Aorta (tissue), 5 donors: ENCODE data around the gene HEXA. TPM values are rescaled to one million over a fixed set of nuclear protein-coding genes. Genes with fewer than 3 reads are reported as not detected.
A peak's percentile ranks its signal among the peaks of the same experiment; 100 is the strongest.

Source experiments
- ATAC-seq: fragments of 200-7000 bp; cut with Tn5 transposase; one replicate; pipeline ENCODE4 v1.9.1; 2022; ENCODE audit warnings: moderate library complexity; ENCODE audit not compliant: low FRiP score
- DNase-seq, 2 donors: peaks; one replicate each; pipeline ENCODE4 v3.0.0-alpha.2; 2020
- H3K27ac ChIP-seq, 2 donors: one replicate each; pipeline ENCODE4 v1.5.1; 2013; ENCODE audit warnings: low read length in 2 of 2, mild to moderate bottlenecking in 2 of 2, moderate library complexity in 2 of 2, control low read depth in 1 of 2, inconsistent platforms in 1 of 2, low read depth in 1 of 2
- H3K27me3 ChIP-seq, 2 donors: one replicate each; pipeline ENCODE4 v1.6.1; 2013; ENCODE audit warnings: control low read depth in 1 of 2, low read length in 1 of 2, mild to moderate bottlenecking in 1 of 2, moderate library complexity in 1 of 2; ENCODE audit not compliant: insufficient read depth in 2 of 2, control insufficient read depth in 1 of 2
- H3K36me3 ChIP-seq, 2 donors: one replicate each; pipeline ENCODE4 v1.6.1; 2013; ENCODE audit warnings: control low read depth in 1 of 2, low read length in 1 of 2, mild to moderate bottlenecking in 1 of 2; ENCODE audit not compliant: insufficient read depth in 2 of 2, control insufficient read depth in 1 of 2
- H3K4me1 ChIP-seq, 2 donors: one replicate each; pipeline ENCODE4 v1.6.1; 2013; ENCODE audit warnings: low read length in 2 of 2, control low read depth in 1 of 2, mild to moderate bottlenecking in 1 of 2, moderate library complexity in 1 of 2; ENCODE audit not compliant: insufficient read depth in 2 of 2, control insufficient read depth in 1 of 2
- H3K4me3 ChIP-seq, 2 donors: one replicate each; pipeline ENCODE4 v1.5.1; 2013; ENCODE audit warnings: low read length in 2 of 2, control low read depth in 1 of 2, mild to moderate bottlenecking in 1 of 2
- H3K9me3 ChIP-seq: one replicate; pipeline ENCODE4 v1.6.1; 2013; ENCODE audit warnings: mild to moderate bottlenecking, low read length; ENCODE audit not compliant: control insufficient read depth
- WGBS, 2 donors: extraction: QIAGEN DNeasy Blood & Tissue Kit; methylation state at CpG; one replicate each; pipeline ENCODE4 v1.1.7; 2013; 5-methylcytosine and 5-hydroxymethylcytosine counted together
- intact Hi-C, 2 donors: fragments of 100-400 bp; cut with DNase I; formaldehyde crosslinking; loops; one replicate each; pipeline versions ENCODE4 v1.14.2 to v1.15.0; 2022
- polyA plus RNA-seq, 2 donors: library from polyadenylated mRNA; stranded (reverse); fragments of 200-250 nt; gene quantifications; one replicate each; pipeline ENCODE4 v1.2.3, GENCODE V29; 2013
- total RNA-seq, 2 donors: library from RNA; stranded (reverse); fragmentation: NEBNext Ultra II Directional; extraction: Animal tissue kit (Norgen Biotek cat#: 25700); gene quantifications; one replicate each; pipeline ENCODE4 v1.2.1, GENCODE V29; 2021
- donor health status: healthy with polysubstance abuse.
- donor health status: Bipolar disorder and iron deficiency.
- donor health status: DM: no; HTN: no; CAD: no.
- donor health status: DM: no; HTN: no; CAD: no.
- donor health status: DM: yes; HTN: yes; CAD: no.

HEXA gene
- total and polyA plus RNA-seq, 4 donors: 58.2 to 144 (median 98.8) TPM

DNA sequence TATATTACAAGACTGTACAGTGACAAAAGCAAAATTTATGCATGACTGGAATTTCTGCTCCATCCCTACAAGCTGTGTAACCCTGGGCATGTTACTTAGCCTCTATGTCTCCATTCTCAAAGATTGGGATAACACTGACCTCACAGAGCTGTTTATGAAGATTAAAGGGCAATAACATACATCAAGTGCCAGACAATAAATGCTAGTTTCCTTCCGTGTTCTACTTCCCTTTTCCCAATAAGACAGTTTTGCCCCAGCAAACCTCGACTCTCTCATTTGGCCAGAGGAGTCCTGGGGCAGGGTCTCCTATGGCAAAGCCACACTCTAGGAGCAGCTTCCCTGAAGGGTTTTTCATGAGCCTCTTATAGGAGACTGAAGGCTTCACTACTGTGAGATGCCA is 7.5 kb downstream of the HEXA start:
- H3K27ac ChIP-seq: no peak overlapping the region
- WGBS, 2 donors: 88 to 94% methylated on average over 2 of the region's 2 CpGs

DNA sequence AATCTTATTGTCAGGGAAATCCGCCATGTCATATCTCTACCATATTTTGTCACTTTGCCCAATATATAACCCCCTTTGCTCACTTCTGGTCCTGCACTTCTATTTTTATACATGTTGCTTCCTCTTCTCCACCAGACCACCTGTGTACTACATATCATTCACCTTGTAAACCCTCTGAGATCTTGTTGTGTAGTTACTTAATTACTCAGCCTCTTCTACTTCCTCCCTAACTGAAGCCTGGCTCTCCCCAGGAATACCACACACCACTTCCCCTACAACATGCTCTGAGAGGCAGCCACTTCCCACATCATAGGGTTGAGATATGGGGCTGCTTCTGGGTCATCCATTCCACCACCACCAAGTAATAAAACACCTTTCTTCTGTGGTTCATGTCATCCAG is 10.0 kb downstream of the HEXA start:
- Histone ChIP-seq H3K27me3 (no peaks in the 10 kb centered on the region), H3K36me3 (peaks cover 0 to 4% of the 10 kb centered on the region in 2 donors), H3K4me3 (no peak overlapping the region), H3K9me3 (no peaks in the 10 kb centered on the region), H3K27ac (no peak overlapping the region), H3K4me1 (no peaks in the 10 kb centered on the region)
- intact Hi-C loops: no loop called here
- WGBS, 2 donors: 96 to 97% methylated on average over 1 of the region's 1 CpG
- ATAC-seq: no peak
- DNase-seq: no peak

More for the DNA sequence above, 7.5 kb downstream of the HEXA start:
- Histone ChIP-seq H3K4me1 (peaks cover 0 to 1% of the 10 kb centered on the region in 2 donors), H3K9me3 (no peaks in the 10 kb centered on the region), H3K27me3 (no peaks in the 10 kb centered on the region), H3K4me3 (no peak overlapping the region), H3K36me3 (peaks cover 0 to 2% of the 10 kb centered on the region in 2 donors)
- intact Hi-C loops: no loop called here
- DNase-seq (no peak), ATAC-seq (no peak)

DNA sequence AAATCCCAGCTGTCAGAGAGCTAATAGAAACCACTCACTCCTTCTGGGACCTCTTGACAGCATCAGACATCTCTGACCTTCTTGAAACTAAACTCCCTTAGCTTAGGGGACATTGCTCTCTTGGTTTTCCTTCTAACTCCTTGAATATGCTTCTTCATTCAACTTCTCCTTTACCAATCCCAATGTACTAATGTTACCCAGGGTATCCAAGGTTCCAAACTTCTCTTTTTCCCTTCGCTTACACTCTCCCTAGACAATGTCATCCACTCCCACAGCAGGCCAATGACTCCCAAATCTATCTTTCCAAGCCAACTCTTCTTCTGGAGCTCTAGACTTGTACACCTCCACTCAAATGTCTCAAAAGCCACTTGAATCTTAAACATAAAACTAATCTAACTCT is 14.6 kb downstream of the HEXA start:
- Histone ChIP-seq H3K4me1 (no peaks in the 10 kb centered on the region), H3K9me3 (no peaks in the 10 kb centered on the region), H3K36me3 (peaks cover 3 to 4% of the 10 kb centered on the region in 2 donors), H3K4me3 (no peak overlapping the region), H3K27ac (no peak overlapping the region), H3K27me3 (no peaks in the 10 kb centered on the region)
- 94 to 97% methylated on average over 1 of the region's 1 CpG for WGBS, 2 donors
- ATAC-seq: no peak
- intact Hi-C loops: no loop called here
- no peak for DNase-seq

GRCh38 chr15:72358650-72359171 is 17.1 kb downstream of the HEXA start:
- intact Hi-C loops: no loop called here
- ATAC-seq: no peak
- Histone ChIP-seq H3K36me3 (peaks cover 6 to 8% of the 10 kb centered on the region in 2 donors), H3K27ac (no peak overlapping the region), H3K9me3 (no peaks in the 10 kb centered on the region), H3K27me3 (no peaks in the 10 kb centered on the region), H3K4me1 (no peaks in the 10 kb centered on the region), H3K4me3 (no peak overlapping the region)
- peak in 1 of 2 donors; percentile 68 for DNase-seq
- 62 to 63% methylated on average over 7 of the region's 7 CpGs for WGBS, 2 donors

GRCh38 chr15:72358121-72358520 is 17.7 kb downstream of the HEXA start:
- Histone ChIP-seq H3K27ac (no peak overlapping the region), H3K4me1 (no peaks in the 10 kb centered on the region), H3K4me3 (no peak overlapping the region), H3K36me3 (peaks cover 5 to 6% of the 10 kb centered on the region in 2 donors), H3K27me3 (no peaks in the 10 kb centered on the region), H3K9me3 (no peaks in the 10 kb centered on the region)
- no peak for DNase-seq
- intact Hi-C loops: no loop called here
- WGBS, 2 donors: 91% methylated on average over 3 of the region's 3 CpGs
- ATAC-seq: no peak

- intact Hi-C loops: no loop called here
- DNase-seq (no peak), ATAC-seq (no peak)
- H3K9me3 ChIP-seq: no peaks in the 10 kb centered on the region
- no peaks in the 10 kb centered on the region for H3K27me3 ChIP-seq
- peaks cover 6 to 10% of the 10 kb centered on the region in 2 donors for H3K36me3 ChIP-seq
- no peak overlapping the region for H3K4me3 ChIP-seq
- H3K4me1 ChIP-seq: no peaks in the 10 kb centered on the region
- no peak overlapping the region for H3K27ac ChIP-seq
- 96% methylated on average over 1 of the region's 1 CpG for WGBS, 2 donors
Observed at GRCh38 chr15:72354496-72354895, 21.3 kb downstream of the HEXA start.

DNA sequence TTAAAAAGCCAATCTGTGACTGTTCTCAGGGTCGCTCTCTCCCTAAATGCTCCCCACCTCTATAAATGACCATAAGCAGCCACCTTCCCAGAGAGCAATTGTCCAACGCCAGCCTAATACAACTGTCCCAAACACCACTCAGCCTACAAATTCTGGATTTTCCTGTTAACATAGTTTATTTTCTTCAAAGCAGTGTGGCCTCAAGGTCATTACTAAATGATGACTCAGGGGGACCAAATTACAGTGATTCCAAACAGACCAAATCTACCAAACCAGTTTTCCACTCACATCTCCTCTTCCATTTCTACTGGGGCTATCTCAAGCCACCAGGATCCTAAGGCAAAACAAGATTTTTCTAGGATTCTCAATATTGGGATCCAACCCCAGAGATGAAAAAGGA is 22.5 kb downstream of the HEXA start:
- intact Hi-C loops: no loop called here
- no peak for ATAC-seq
- Histone ChIP-seq H3K9me3 (no peaks in the 10 kb centered on the region), H3K27me3 (no peaks in the 10 kb centered on the region), H3K4me3 (no peak overlapping the region), H3K27ac (no peak overlapping the region), H3K4me1 (no peaks in the 10 kb centered on the region), H3K36me3 (peaks cover 7 to 14% of the 10 kb centered on the region in 2 donors)
- DNase-seq: no peak
- 95 to 96% methylated on average over 2 of the region's 2 CpGs for WGBS, 2 donors

DNA sequence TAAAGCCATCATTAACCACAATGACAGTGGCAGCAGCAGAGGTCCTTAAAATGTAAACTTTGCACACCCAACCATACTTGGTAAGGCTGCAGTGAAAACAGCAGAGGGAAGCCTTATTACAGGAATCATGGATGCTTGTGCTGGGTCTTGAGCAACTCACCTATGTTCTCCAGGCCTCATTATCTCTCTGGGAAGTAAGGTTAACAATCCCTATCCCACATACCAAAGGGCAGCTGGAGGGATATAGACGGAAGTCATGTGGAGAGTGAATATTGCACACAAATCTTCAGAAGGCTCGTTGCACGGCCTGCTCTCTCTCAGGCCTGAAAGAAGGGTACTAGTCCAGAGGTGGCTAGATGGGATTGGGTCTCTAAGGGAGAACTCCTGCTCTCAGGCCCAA is 30.0 kb downstream of the HEXA start:
- no peaks in the 10 kb centered on the region for H3K4me1 ChIP-seq
- H3K36me3 ChIP-seq: peaks cover 18 to 20% of the 10 kb centered on the region in 2 donors
- 89 to 96% methylated on average over 3 of the region's 3 CpGs for WGBS, 2 donors
- DNase-seq (no peak), ATAC-seq (no peak)
- intact Hi-C loops: no loop called here
- no peaks in the 10 kb centered on the region for H3K27me3 ChIP-seq
- no peak overlapping the region for H3K27ac ChIP-seq
- H3K9me3 ChIP-seq: no peaks in the 10 kb centered on the region
- no peak overlapping the region for H3K4me3 ChIP-seq

- Histone ChIP-seq H3K9me3 (no peaks in the 10 kb centered on the region), H3K36me3 (peaks cover 18% of the 10 kb centered on the region in 2 donors), H3K4me3 (no peak overlapping the region), H3K27ac (no peak overlapping the region), H3K4me1 (no peaks in the 10 kb centered on the region), H3K27me3 (no peaks in the 10 kb centered on the region)
- intact Hi-C loops: no loop called here
- no peak for ATAC-seq
- 84 to 86% methylated on average over 7 of the region's 7 CpGs for WGBS, 2 donors
- DNase-seq: no peak
Observed at GRCh38 chr15:72345280-72345679, 30.5 kb downstream of the HEXA start.
